ENCODE data around the gene ZNF839.
"Not testable (repeated sequence)": the region's sequence is repeated elsewhere in the genome, so short reads cannot be mapped to it uniquely, and the experiment has no call there.

ZNF839 gene

GRCh38 chr14:102314242-102315011 lies 5.1 kb upstream of the ZNF839 start:
- peak; percentile 91 for DNase-seq (ENCODE audit: low spot score)

- DNase-seq (ENCODE audit: low spot score): no peak
These were observed 4.4 kb upstream of the ZNF839 start for GRCh38 chr14:102315121-102315520.

GRCh38 chr14:102316338-102316742 lies 3.2 kb upstream of the ZNF839 start:
- no peak for DNase-seq (ENCODE audit: low spot score)

- DNase-seq (ENCODE audit: low spot score): peak; percentile 95
These were observed 2.6 kb upstream of the ZNF839 start for GRCh38 chr14:102316743-102317563.

- DNase-seq (ENCODE audit: low spot score): no peak
These were observed 1.8 kb upstream of the ZNF839 start for GRCh38 chr14:102317564-102318248.

GRCh38 chr14:102318781-102319276 lies 717 bp upstream of the ZNF839 start:
- no peak for DNase-seq (ENCODE audit: low spot score)

GRCh38 chr14:102320033-102320660 lies 601 bp downstream of the ZNF839 start:
- DNase-seq (ENCODE audit: low spot score): peak; percentile 62

GRCh38 chr14:102320671-102321455 lies 1.3 kb downstream of the ZNF839 start:
- DNase-seq (ENCODE audit: low spot score): no peak

GRCh38 chr14:102321456-102322422 lies 2.2 kb downstream of the ZNF839 start:
- DNase-seq (ENCODE audit: low spot score): no peak

- peak; percentile 80 for DNase-seq (ENCODE audit: low spot score)
These were observed 3.6 kb downstream of the ZNF839 start for GRCh38 chr14:102323102-102323501.

- DNase-seq (ENCODE audit: low spot score): no peak
These were observed 6.3 kb downstream of the ZNF839 start for GRCh38 chr14:102325791-102326345.

GRCh38 chr14:102326583-102326982 lies 7.0 kb downstream of the ZNF839 start:
- DNase-seq (ENCODE audit: low spot score): no peak

GRCh38 chr14:102329381-102329780 lies 9.8 kb downstream of the ZNF839 start:
- not testable (repeated sequence) for DNase-seq (ENCODE audit: low spot score)

GRCh38 chr14:102330806-102331205 lies 11.3 kb downstream of the ZNF839 start:
- no peak for DNase-seq (ENCODE audit: low spot score)

GRCh38 chr14:102333390-102333789 lies 13.8 kb downstream of the ZNF839 start:
- DNase-seq (ENCODE audit: low spot score): no peak

GRCh38 chr14:102333795-102334705 lies 14.5 kb downstream of the ZNF839 start:
- no peak for DNase-seq (ENCODE audit: low spot score)

GRCh38 chr14:102335163-102335562 lies 15.6 kb downstream of the ZNF839 start:
- DNase-seq (ENCODE audit: low spot score): no peak

GRCh38 chr14:102338724-102339123 lies 19.2 kb downstream of the ZNF839 start:
- no peak for DNase-seq (ENCODE audit: low spot score)

GRCh38 chr14:102341566-102341965 lies 22.0 kb downstream of the ZNF839 start:
- DNase-seq (ENCODE audit: low spot score): no peak

Data from GM03348 (cell line).